ENCODE results near the gene SETSIP. TPM values are rescaled to one million over a fixed set of nuclear protein-coding genes. Genes with fewer than 3 reads are reported as not detected.

The SETSIP gene
- total RNA-seq, 1 experiment from 2014 or later, result not detected

DNA sequence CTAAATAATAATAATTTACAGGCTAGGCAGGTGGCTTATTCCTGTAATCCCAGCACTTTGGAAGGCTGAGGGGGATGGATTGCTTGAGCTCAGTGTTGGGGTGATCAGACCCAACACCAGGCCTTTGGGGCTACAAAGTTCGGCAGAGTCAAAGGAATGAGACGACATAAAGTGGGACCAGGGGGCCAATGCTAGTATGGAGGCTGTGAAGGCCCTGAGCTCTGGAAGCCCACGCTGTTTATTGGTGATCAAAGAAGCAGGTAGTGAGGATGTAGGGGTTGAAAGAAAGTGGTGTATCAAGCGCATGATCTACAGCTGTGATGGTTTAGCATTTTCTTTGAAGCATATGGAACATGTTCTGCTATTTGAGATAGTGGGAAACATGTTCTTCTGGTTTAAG is 10.5 kb upstream of the SETSIP start:
- ATAC-seq (no peak), DNase-seq (ENCODE audit: low read depth, low spot score) (no peak)
- in situ Hi-C loops (cut with HindIII; ENCODE audit: low pct_unique_long_range_greater_than_20kb, low sequenced_read_pairs) (no loop called here), intact Hi-C loops (cut with micrococcal nuclease; ENCODE audit: unreplicated experiment) (no loop called here)
- POLR2A ChIA-PET, result no interaction called here
- CTCF ChIA-PET, result no interaction called here
- no peak overlapping the region for H3K27ac ChIP-seq (ENCODE audit: low read length)
- no peaks in the 10 kb centered on the region for H3K4me1 ChIP-seq (ENCODE audit: control insufficient read depth, insufficient read depth, low read length)
- no peaks in the 10 kb centered on the region for H3K27me3 ChIP-seq (ENCODE audit: control insufficient read depth, insufficient read depth, low read length)
- no peaks in the 10 kb centered on the region for H3K36me3 ChIP-seq (ENCODE audit: control insufficient read depth, insufficient read depth, low read length)
- no TSS peak for BruUV-seq (replicated peaks)
- H3K9me3 ChIP-seq (ENCODE audit: control insufficient read depth, insufficient read depth, low read depth, low read length), result no peaks in the 10 kb centered on the region
- TF ChIP-seq CTCF (IDR thresholded peaks at IDR 0.05) (no peak), TCF7L2 (IDR thresholded peaks at IDR 0.05; ENCODE audit: low read depth, low read length) (no peak), POLR2AphosphoS5 (IDR thresholded peaks at IDR 0.05; ENCODE audit: low read depth, low read length) (no peak), REST (IDR thresholded peaks at IDR 0.05; ENCODE audit: insufficient read depth in 1 of 2, low read depth in 2 of 2, low read length in 1 of 2) (no peak), SIN3A (IDR thresholded peaks at IDR 0.05; ENCODE audit: borderline replicate concordance, insufficient read depth, low read depth, low read length) (no peak)
- H3K4me3 ChIP-seq (ENCODE audit: low read depth in 2 of 2, low read length in 2 of 2), result no peak overlapping the region

- in situ Hi-C loops (cut with HindIII; ENCODE audit: low pct_unique_long_range_greater_than_20kb, low sequenced_read_pairs), result no loop called here
- CTCF ChIA-PET, result no interaction called here
- POLR2A ChIA-PET, result no interaction called here
- Histone ChIP-seq H3K9me3 (ENCODE audit: control insufficient read depth, insufficient read depth, low read depth, low read length) (no peaks in the 10 kb centered on the region), H3K27me3 (ENCODE audit: control insufficient read depth, insufficient read depth, low read length) (no peaks in the 10 kb centered on the region), H3K4me3 (ENCODE audit: low read depth in 2 of 2, low read length in 2 of 2) (no peak overlapping the region), H3K4me1 (ENCODE audit: control insufficient read depth, insufficient read depth, low read length) (no peaks in the 10 kb centered on the region), H3K36me3 (ENCODE audit: control insufficient read depth, insufficient read depth, low read length) (no peaks in the 10 kb centered on the region), H3K27ac (ENCODE audit: low read length) (no peak overlapping the region)
- DNase-seq (ENCODE audit: low read depth, low spot score), result no peak
- no peak for TF ChIP-seq SIN3A (IDR thresholded peaks at IDR 0.05; ENCODE audit: borderline replicate concordance, insufficient read depth, low read depth, low read length)
- no peak for TF ChIP-seq TCF7L2 (IDR thresholded peaks at IDR 0.05; ENCODE audit: low read depth, low read length)
- TF ChIP-seq POLR2AphosphoS5 (IDR thresholded peaks at IDR 0.05; ENCODE audit: low read depth, low read length), result no peak
- TF ChIP-seq CTCF (IDR thresholded peaks at IDR 0.05), result no peak
- BruUV-seq (replicated peaks), result no TSS peak
- ATAC-seq, result no peak
- intact Hi-C loops (cut with micrococcal nuclease; ENCODE audit: unreplicated experiment), result no loop called here
These were observed 9.4 kb upstream of the SETSIP start for GRCh38 chr1:92084651-92085050.

Data from Panc1 (cell line).